Measurements from ENCODE around the gene GIT2.

GIT2 gene

GRCh38 chr12:109888179-109889020 lies 107.8 kb downstream of the GIT2 start:
- DNase-seq (ENCODE audit: low spot score), result peak; percentile 77

GRCh38 chr12:109885616-109886015 lies 110.6 kb downstream of the GIT2 start:
- no peak for DNase-seq (ENCODE audit: low spot score)

GRCh38 chr12:109883461-109883860 lies 112.7 kb downstream of the GIT2 start:
- no peak for DNase-seq (ENCODE audit: low spot score)

GRCh38 chr12:109881752-109882151 lies 114.4 kb downstream of the GIT2 start:
- no peak for DNase-seq (ENCODE audit: low spot score)

GRCh38 chr12:109880938-109881337 lies 115.2 kb downstream of the GIT2 start:
- DNase-seq (ENCODE audit: low spot score), result no peak

GRCh38 chr12:109880043-109880931 lies 115.9 kb downstream of the GIT2 start, which contains the start of gene GLTP:
Gene GLTP (minus strand): TSS chr12:109880541. CDS start chr12:109880374, 167 bp downstream.
- peak; percentile 88 for DNase-seq (ENCODE audit: low spot score)
